Lower lobe of right lung (tissue), 2 donors: ENCODE data around the gene NECTIN2. TPM values are rescaled to one million over a fixed set of nuclear protein-coding genes. Genes with fewer than 3 reads are reported as not detected.

Experiments
- ATAC-seq, 2 donors: fragments of 200-7000 bp; cut with Tn5 transposase; one replicate each; pipeline ENCODE4 v1.9.1; 2020 to 2022; ENCODE audit warnings: mild to moderate bottlenecking in 2 of 2, moderate library complexity in 2 of 2
- DNase-seq: peaks from one replicate; pipeline ENCODE4 v3.0.0-alpha.2; 2020
- H3K27ac ChIP-seq: fragments of 200-600 bp; one replicate; pipeline ENCODE4 v1.8.0; 2022
- H3K27me3 ChIP-seq: fragments of 200-600 bp; one replicate; pipeline ENCODE4 v1.8.0; 2022; ENCODE audit warnings: low read depth
- H3K36me3 ChIP-seq: fragments of 200-600 bp; one replicate; pipeline ENCODE4 v1.8.0; 2022; ENCODE audit warnings: mild to moderate bottlenecking
- H3K4me1 ChIP-seq: fragments of 200-600 bp; one replicate; pipeline ENCODE4 v1.8.0; 2022
- H3K4me3 ChIP-seq: fragments of 200-600 bp; one replicate; pipeline ENCODE4 v1.8.0; 2022; ENCODE audit warnings: mild to moderate bottlenecking
- H3K9me3 ChIP-seq: fragments of 200-600 bp; one replicate; pipeline ENCODE4 v1.8.0; 2022
- intact Hi-C: fragments of 100-400 bp; cut with DNase I; formaldehyde crosslinking; loops from one replicate; pipeline ENCODE4 v1.11.0; 2022
- total RNA-seq: library from RNA; stranded (reverse); fragmentation: NEBNext Ultra II Directional; extraction: Animal tissue kit (Norgen Biotek cat#: 25700); gene quantifications from one replicate; pipeline ENCODE4 v1.2.1, GENCODE V29; 2021
- TF ChIP-seq, protein P1 (sequence below): fragments of 200-600 bp; IDR thresholded peaks from one replicate; pipeline ENCODE4 v1.8.0; 2022; ENCODE audit warnings: antibody characterized with exemption, mild to moderate bottlenecking
- donor health status: DM: no; HTN: yes; CAD: no; lungs with severe emphysema.

NECTIN2 gene
- total RNA-seq, 1 donor from 2014 or later = 75.1 TPM

DNA sequence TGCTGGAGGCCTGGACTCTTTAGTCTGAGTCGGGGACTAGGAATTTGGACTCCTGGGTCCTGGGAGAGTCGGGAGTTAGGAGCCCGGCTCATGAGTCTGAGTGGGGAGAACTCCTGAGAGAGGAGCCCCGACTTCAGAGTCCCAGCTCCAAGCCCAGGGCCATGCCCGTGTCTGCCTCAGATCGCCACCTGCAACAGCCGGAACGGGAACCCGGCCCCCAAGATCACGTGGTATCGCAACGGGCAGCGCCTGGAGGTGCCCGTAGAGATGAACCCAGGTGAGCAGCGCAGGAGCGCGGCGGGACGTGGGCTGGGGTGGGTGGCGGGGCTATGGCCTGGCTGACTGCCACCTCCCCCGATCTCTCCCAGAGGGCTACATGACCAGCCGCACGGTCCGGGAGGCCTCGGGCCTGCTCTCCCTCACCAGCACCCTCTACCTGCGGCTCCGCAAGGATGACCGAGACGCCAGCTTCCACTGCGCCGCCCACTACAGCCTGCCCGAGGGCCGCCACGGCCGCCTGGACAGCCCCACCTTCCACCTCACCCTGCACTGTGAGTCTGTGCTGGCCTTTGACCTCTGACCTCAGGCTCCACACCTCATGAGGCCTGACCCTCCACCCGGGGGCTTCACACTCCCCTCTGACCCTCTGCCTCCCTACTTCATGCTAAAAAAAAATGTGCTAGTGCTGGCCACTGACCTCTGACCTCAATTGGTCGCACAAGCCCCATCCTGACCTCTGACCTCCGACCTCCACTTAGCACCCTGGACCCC, 32.8 kb upstream of the NECTIN2 start:
- no peaks in the 10 kb centered on the region for H3K27me3 ChIP-seq
- TF ChIP-seq, protein P1, sequence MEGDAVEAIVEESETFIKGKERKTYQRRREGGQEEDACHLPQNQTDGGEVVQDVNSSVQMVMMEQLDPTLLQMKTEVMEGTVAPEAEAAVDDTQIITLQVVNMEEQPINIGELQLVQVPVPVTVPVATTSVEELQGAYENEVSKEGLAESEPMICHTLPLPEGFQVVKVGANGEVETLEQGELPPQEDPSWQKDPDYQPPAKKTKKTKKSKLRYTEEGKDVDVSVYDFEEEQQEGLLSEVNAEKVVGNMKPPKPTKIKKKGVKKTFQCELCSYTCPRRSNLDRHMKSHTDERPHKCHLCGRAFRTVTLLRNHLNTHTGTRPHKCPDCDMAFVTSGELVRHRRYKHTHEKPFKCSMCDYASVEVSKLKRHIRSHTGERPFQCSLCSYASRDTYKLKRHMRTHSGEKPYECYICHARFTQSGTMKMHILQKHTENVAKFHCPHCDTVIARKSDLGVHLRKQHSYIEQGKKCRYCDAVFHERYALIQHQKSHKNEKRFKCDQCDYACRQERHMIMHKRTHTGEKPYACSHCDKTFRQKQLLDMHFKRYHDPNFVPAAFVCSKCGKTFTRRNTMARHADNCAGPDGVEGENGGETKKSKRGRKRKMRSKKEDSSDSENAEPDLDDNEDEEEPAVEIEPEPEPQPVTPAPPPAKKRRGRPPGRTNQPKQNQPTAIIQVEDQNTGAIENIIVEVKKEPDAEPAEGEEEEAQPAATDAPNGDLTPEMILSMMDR = no peak
- intact Hi-C loops = no loop called here
- H3K27ac ChIP-seq = no peak overlapping the region
- no peak overlapping the region for H3K4me3 ChIP-seq
- ATAC-seq (no peak), DNase-seq (no peak)
- no peaks in the 10 kb centered on the region for H3K9me3 ChIP-seq
- peaks cover 20% of the 10 kb centered on the region for H3K4me1 ChIP-seq
- peaks cover 45% of the 10 kb centered on the region for H3K36me3 ChIP-seq

DNA sequence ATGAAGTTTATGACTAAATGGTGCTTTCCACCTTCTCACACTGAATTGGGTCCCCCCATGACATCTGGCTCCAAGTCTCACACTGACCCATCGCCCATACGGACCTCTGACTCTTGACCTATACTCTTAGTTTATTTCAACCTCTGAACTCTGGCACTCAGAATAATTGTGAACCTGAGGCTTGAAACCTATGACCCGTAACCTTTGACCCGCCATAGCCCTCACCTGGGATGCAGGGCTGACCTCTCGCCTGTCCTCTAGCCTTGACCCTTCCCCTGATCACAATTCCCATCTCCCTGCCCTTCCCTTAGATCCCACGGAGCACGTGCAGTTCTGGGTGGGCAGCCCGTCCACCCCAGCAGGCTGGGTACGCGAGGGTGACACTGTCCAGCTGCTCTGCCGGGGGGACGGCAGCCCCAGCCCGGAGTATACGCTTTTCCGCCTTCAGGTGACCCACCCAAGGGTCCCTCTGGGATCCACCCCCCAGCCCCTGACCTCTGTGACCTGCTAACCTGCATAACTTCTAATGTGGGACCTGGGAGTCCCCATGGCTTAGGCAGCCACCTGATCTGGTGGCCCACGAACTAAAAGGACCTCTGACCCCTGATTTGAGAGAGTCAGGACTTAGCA, 32.1 kb upstream of the NECTIN2 start:
- TF ChIP-seq, protein P1 = no peak
- no peaks in the 10 kb centered on the region for H3K27me3 ChIP-seq
- intact Hi-C loops = no loop called here
- H3K9me3 ChIP-seq = no peaks in the 10 kb centered on the region
- no peak overlapping the region for H3K27ac ChIP-seq
- DNase-seq (no peak), ATAC-seq (no peak)
- peaks cover 49% of the 10 kb centered on the region for H3K36me3 ChIP-seq
- no peak overlapping the region for H3K4me3 ChIP-seq
- H3K4me1 ChIP-seq = peaks cover 15% of the 10 kb centered on the region

DNA sequence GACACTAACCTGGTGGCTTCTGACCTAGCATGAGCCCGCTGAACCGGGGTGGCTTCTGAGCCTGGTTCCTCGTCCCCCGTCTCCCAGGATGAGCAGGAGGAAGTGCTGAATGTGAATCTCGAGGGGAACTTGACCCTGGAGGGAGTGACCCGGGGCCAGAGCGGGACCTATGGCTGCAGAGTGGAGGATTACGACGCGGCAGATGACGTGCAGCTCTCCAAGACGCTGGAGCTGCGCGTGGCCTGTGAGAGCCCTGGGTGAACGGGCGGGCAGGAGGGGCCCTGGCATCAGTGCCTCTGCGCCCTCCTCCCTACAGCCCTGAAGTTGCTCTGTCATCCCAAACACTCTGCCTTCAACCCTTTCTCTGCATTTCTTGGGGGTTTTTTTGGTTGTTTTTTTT, 31.6 kb upstream of the NECTIN2 start:
- Histone ChIP-seq H3K4me3 (no peak overlapping the region), H3K9me3 (no peaks in the 10 kb centered on the region), H3K27me3 (no peaks in the 10 kb centered on the region), H3K36me3 (peaks cover 54% of the 10 kb centered on the region), H3K27ac (no peak overlapping the region), H3K4me1 (peaks cover 10% of the 10 kb centered on the region)
- intact Hi-C loops = no loop called here
- TF ChIP-seq, protein P1 = no peak
- no peak for DNase-seq
- ATAC-seq = no peak

DNA sequence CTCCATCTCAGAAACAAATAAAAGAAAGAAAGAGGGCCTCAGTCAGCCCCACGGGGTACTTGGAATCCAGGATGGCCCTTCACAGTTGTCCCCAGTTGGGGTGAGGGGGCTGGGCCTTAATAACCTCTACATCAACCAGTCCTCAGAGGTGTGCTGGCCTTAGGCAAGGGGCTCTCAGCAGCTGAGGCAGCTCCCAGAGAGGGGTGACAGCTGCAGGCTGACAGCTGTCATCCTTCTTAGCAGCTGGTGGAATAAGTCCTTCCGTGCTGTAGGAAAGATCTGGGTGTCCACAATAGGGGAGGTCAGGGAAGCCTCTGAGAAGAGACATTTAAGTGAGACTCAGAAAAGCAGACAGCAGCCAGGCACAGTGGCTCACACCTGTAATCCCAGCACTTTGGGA, 29.8 kb upstream of the NECTIN2 start:
- H3K27ac ChIP-seq = no peak overlapping the region
- peaks cover 53% of the 10 kb centered on the region for H3K36me3 ChIP-seq
- H3K4me3 ChIP-seq = no peak overlapping the region
- ATAC-seq = no peak
- intact Hi-C loops = no loop called here
- H3K9me3 ChIP-seq = no peaks in the 10 kb centered on the region
- no peaks in the 10 kb centered on the region for H3K27me3 ChIP-seq
- no peaks in the 10 kb centered on the region for H3K4me1 ChIP-seq
- TF ChIP-seq, protein P1 = no peak
- DNase-seq = no peak

DNA sequence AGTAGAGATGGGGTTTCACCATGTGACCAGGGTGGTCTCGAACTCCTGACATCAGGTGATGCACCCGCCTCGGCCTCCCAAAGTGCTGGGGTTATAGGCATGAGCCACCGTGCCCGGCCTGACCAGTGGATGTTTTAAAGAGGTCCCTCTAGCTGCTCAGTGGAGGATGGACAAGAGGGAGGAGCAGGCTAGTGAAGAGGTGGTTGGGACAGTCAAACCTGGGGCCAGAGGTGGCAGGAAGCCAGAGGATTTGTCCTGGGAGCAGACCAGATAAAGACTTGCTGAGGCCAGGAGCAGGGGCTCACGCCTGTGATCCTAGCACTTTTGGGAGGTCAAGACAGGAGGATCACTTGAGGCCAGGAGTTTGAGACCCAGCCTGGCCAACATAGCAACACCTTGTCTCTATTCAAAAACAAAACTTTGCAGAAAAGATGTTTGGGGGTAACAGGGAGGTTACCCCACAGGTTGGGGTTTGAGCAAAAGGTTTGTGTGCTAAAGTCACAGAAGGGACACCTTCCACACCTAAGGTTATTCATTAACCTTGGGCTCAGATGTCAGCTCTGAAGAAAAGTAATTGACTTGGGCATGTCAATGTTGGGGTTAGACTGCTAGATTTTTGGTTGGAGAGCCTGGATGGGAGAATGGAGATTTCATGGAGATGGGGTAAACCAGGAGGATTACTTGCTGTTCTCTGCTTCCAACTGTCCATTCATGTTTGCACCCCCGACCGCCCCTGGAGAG, 28.2 kb upstream of the NECTIN2 start:
- H3K4me1 ChIP-seq = peaks cover 2% of the 10 kb centered on the region
- no peaks in the 10 kb centered on the region for H3K27me3 ChIP-seq
- H3K4me3 ChIP-seq = no peak overlapping the region
- no peak for DNase-seq
- H3K9me3 ChIP-seq = no peaks in the 10 kb centered on the region
- TF ChIP-seq, protein P1 = no peak
- peaks cover 42% of the 10 kb centered on the region for H3K36me3 ChIP-seq
- no peak for ATAC-seq
- no peak overlapping the region for H3K27ac ChIP-seq
- intact Hi-C loops = no loop called here
